Purkinje cell (primary cell): ENCODE data around the gene ARHGAP27. TPM values are rescaled to one million over a fixed set of nuclear protein-coding genes. Genes with fewer than 3 reads are reported as not detected.

ENCODE experiments used
- polyA plus RNA-seq: library from polyadenylated mRNA; unstranded; fragments of >200 nt; fragmentation: Nextera tagmentation; gene quantifications from 2 replicates; pipeline ENCODE4 v1.2.1, GENCODE V29; 2014

Gene ARHGAP27, protein sequence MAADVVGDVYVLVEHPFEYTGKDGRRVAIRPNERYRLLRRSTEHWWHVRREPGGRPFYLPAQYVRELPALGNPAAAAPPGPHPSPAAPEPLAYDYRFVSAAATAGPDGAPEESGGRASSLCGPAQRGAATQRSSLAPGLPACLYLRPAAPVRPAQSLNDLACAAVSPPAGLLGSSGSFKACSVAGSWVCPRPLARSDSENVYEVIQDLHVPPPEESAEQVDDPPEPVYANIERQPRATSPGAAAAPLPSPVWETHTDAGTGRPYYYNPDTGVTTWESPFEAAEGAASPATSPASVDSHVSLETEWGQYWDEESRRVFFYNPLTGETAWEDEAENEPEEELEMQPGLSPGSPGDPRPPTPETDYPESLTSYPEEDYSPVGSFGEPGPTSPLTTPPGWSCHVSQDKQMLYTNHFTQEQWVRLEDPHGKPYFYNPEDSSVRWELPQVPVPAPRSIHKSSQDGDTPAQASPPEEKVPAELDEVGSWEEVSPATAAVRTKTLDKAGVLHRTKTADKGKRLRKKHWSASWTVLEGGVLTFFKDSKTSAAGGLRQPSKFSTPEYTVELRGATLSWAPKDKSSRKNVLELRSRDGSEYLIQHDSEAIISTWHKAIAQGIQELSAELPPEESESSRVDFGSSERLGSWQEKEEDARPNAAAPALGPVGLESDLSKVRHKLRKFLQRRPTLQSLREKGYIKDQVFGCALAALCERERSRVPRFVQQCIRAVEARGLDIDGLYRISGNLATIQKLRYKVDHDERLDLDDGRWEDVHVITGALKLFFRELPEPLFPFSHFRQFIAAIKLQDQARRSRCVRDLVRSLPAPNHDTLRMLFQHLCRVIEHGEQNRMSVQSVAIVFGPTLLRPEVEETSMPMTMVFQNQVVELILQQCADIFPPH
- not detected in 2 replicates for polyA plus RNA-seq

DNA sequence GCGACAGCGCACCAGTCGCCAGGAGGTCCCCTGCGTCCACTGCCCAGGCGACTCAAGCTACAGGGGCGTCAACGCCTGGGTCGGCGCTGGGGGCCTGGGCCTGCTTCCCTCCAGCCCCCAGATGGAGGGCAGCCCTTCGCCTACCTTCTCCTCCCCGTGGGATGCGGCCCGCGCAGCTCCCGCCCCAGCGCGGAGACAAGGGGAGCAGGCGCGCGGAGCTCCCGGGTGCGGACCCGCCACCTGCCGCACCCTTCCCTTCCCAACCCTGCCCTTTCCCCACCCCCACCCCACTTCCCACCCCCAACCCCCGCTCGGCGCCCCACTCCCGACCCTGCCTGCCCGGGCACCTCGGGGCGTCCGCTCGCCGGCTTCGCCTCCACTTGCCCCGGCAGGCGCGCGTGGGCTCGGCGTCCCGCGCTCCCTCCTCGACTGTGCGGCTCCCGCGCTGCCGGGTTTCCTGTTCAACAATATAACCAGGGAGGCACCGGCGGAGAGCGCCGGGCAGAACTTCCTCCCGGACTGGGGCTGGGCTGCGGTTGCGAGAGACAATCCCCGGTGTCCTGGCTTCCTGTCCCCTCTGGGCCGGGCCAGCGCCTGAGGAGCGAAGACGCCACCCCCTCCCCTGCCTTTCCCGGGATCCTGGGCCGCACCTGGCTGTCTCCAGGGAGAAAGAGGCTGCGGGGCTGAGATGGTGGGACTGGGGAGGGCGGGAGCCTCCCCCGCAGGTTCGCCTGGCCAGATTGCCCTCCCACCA, at the start of gene ARHGAP27:
TSS of gene ARHGAP27 (minus strand) at position 466 of the 754 bp plus-strand sequence. CDS start 2,591 bp downstream, outside the sequence.

Other genes with a start within 250 kb of the ARHGAP27 start
- gene FMNL1, start 211.0 kb downstream of the ARHGAP27 start, polyA plus RNA-seq: 2.4 and 4.0 TPM in 2 replicates
- not detected in 2 replicates for gene SPATA32, start 170.8 kb downstream of the ARHGAP27 start, polyA plus RNA-seq
- not detected in 2 replicates for gene MAP3K14, start 115.8 kb downstream of the ARHGAP27 start, polyA plus RNA-seq
- gene PLEKHM1, start 57.9 kb upstream of the ARHGAP27 start, polyA plus RNA-seq: 2.3 and 4.1 TPM in 2 replicates